NB4 (cell line): ENCODE results near the gene SRD5A2.

Source experiments
- MYC ChIP-seq: IDR thresholded peaks from 2 replicates; pipeline ENCODE4 v1.6.1; 2011; ENCODE audit warnings: low read depth, low read length
- POLR2A ChIP-seq: IDR thresholded peaks from 2 replicates; pipeline ENCODE4 v1.6.1; 2011; ENCODE audit warnings: mild to moderate bottlenecking; ENCODE audit not compliant: insufficient read length; ENCODE audit errors: extremely low read depth
- TF ChIP-seq, protein P1 (sequence below): IDR thresholded peaks from one replicate; pipeline ENCODE4 v1.5.1; 2012; ENCODE audit warnings: low read depth, low read length
- TF ChIP-seq, protein P2 (sequence below): IDR thresholded peaks from 2 replicates; pipeline ENCODE4 v1.6.1; 2011; ENCODE audit warnings: low read depth, low read length

DNA sequence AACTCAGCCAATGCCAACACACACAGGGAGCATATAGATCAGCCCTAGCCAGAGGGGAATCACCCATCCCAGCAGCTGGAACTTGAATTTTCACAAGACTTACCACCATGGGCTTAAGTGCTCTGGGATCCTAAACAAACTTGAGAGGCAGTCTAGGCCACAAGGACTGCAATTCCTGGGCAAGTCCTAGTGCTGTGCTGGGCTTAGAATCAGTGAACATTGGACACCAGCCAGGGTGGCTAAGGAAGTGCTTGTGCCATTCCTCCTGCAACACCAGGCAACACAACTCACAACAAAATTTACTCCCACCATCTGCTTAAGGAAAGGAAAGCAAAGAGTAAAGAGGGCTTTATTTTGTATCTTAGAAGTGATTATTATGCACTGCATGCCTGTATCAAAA lies 38.9 kb downstream of the SRD5A2 start:
- TF ChIP-seq, protein P1, sequence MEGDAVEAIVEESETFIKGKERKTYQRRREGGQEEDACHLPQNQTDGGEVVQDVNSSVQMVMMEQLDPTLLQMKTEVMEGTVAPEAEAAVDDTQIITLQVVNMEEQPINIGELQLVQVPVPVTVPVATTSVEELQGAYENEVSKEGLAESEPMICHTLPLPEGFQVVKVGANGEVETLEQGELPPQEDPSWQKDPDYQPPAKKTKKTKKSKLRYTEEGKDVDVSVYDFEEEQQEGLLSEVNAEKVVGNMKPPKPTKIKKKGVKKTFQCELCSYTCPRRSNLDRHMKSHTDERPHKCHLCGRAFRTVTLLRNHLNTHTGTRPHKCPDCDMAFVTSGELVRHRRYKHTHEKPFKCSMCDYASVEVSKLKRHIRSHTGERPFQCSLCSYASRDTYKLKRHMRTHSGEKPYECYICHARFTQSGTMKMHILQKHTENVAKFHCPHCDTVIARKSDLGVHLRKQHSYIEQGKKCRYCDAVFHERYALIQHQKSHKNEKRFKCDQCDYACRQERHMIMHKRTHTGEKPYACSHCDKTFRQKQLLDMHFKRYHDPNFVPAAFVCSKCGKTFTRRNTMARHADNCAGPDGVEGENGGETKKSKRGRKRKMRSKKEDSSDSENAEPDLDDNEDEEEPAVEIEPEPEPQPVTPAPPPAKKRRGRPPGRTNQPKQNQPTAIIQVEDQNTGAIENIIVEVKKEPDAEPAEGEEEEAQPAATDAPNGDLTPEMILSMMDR, result no peak
- TF ChIP-seq POLR2A (no peak), MYC (no peak)
- TF ChIP-seq, protein P2, sequence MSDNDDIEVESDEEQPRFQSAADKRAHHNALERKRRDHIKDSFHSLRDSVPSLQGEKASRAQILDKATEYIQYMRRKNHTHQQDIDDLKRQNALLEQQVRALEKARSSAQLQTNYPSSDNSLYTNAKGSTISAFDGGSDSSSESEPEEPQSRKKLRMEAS, result no peak
